IMR-90 (cell line): ENCODE measurements around the gene ATF1. TPM values are rescaled to one million over a fixed set of nuclear protein-coding genes. Genes with fewer than 3 reads are reported as not detected.

Experiments
- ATAC-seq: fragments of 200-7000 bp; cut with Tn5 transposase; 2 replicates; pipeline ENCODE4 v1.9.1; 2020; ENCODE audit warnings: low read depth, mild to moderate bottlenecking, moderate library complexity
- BruUV-seq: library from RNA; stranded (reverse); fragments of 400-500 nt; replicated peaks from 2 replicates; lab custom pipeline; 2021; lab: Mats Ljungman, UMichigan
- CTCF ChIA-PET: fragments of 300-600 bp; formaldehyde crosslinking; extraction: SDS; loops from one replicate; lab custom pipeline; 2021; ENCODE audit warnings: antibody characterized with exemption; lab: Yijun Ruan, JAX
- POLR2A ChIA-PET: fragments of 300-600 bp; sonication (Branson Sonifier 250); formaldehyde crosslinking; loops from one replicate; lab custom pipeline; 2022; ENCODE audit warnings: antibody characterized with exemption; ENCODE audit not compliant: unreplicated experiment; lab: Charles Lee
- DNase-seq: peaks from one replicate; pipeline ENCODE4 v3.0.0; 2013
- H2AFZ ChIP-seq: replicated peaks from 2 replicates; pipeline ENCODE3; 2013; ENCODE audit warnings: low read length, mild to moderate bottlenecking; ENCODE audit not compliant: poor library complexity
- H2AK5ac ChIP-seq: 2 replicates; pipeline ENCODE4 v1.6.1; 2013; ENCODE audit warnings: low read depth, low read length, inconsistent platforms
- H2AK9ac ChIP-seq: replicated peaks from 2 replicates; pipeline ENCODE3; 2013; ENCODE audit warnings: mild to moderate bottlenecking, low read depth, low read length, moderate library complexity; ENCODE audit not compliant: poor library complexity
- H2BK120ac ChIP-seq: 2 replicates; pipeline ENCODE4 v1.6.1; 2013; ENCODE audit warnings: low read depth, low read length, inconsistent platforms
- H2BK15ac ChIP-seq: 3 replicates; pipeline ENCODE4 v1.6.1; 2013; ENCODE audit warnings: low read depth, low read length, inconsistent platforms
- H2BK20ac ChIP-seq: 2 replicates; pipeline ENCODE4 v1.6.1; 2013; ENCODE audit warnings: low read depth, mild to moderate bottlenecking, inconsistent platforms, low read length, moderate library complexity
- H2BK5ac ChIP-seq: 2 replicates; pipeline ENCODE4 v1.6.1; 2013; ENCODE audit warnings: mild to moderate bottlenecking, low read depth, low read length, inconsistent platforms; ENCODE audit not compliant: poor library complexity, severe bottlenecking
- H3K14ac ChIP-seq: replicated peaks from 2 replicates; pipeline ENCODE4 v1.6.1; 2013; ENCODE audit warnings: low read depth, low read length, inconsistent platforms
- H3K18ac ChIP-seq: 2 replicates; pipeline ENCODE4 v1.6.1; 2013; ENCODE audit warnings: low read depth, low read length, control low read depth
- H3K23ac ChIP-seq: 2 replicates; pipeline ENCODE4 v1.6.1; 2013; ENCODE audit warnings: low read depth, low read length, inconsistent platforms
- H3K27ac ChIP-seq: 2 replicates; pipeline ENCODE4 v1.5.1; 2013; ENCODE audit warnings: mild to moderate bottlenecking, control low read depth, low read length; ENCODE audit not compliant: insufficient read depth
- H3K27me3 ChIP-seq: 2 replicates; pipeline ENCODE4 v1.6.1; 2013; ENCODE audit warnings: low read length; ENCODE audit not compliant: control insufficient read depth, insufficient read depth
- H3K36me3 ChIP-seq: 2 replicates; pipeline ENCODE4 v1.6.1; 2013; ENCODE audit warnings: low read length, mixed read lengths; ENCODE audit not compliant: control insufficient read depth, insufficient read depth
- H3K4ac ChIP-seq: 2 replicates; pipeline ENCODE4 v1.6.1; 2013; ENCODE audit warnings: low read depth, low read length, inconsistent platforms
- H3K4me1 ChIP-seq: 2 replicates; pipeline ENCODE4 v1.6.1; 2013; ENCODE audit warnings: low read length, mixed read lengths; ENCODE audit not compliant: control insufficient read depth, insufficient read depth
- H3K4me2 ChIP-seq: 2 replicates; pipeline ENCODE4 v1.6.1; 2013; ENCODE audit warnings: low read depth, mild to moderate bottlenecking, control low read depth, low read length, moderate library complexity
- H3K4me3 ChIP-seq: 2 replicates; pipeline ENCODE4 v1.5.1; 2013; ENCODE audit warnings: low read depth, mild to moderate bottlenecking, control low read depth, low read length, moderate library complexity; ENCODE audit not compliant: insufficient read depth
- H3K56ac ChIP-seq: 2 replicates; pipeline ENCODE4 v1.6.1; 2013; ENCODE audit warnings: low read length, inconsistent platforms; ENCODE audit not compliant: insufficient read depth; ENCODE audit errors: extremely low read depth
- H3K79me1 ChIP-seq, 2 experiments: 2 replicates each; pipeline ENCODE4 v1.6.1; 2013; ENCODE audit warnings: low read length in 2 of 2, inconsistent platforms in 1 of 2, low read depth in 1 of 2
- H3K9ac ChIP-seq: 2 replicates; pipeline ENCODE4 v1.6.1; 2013; ENCODE audit warnings: low read depth, low read length, control low read depth
- H3K9me1 ChIP-seq: 2 replicates; pipeline ENCODE4 v1.6.1; 2013; ENCODE audit warnings: low read length, inconsistent platforms; ENCODE audit not compliant: insufficient read depth
- H3K9me3 ChIP-seq: 2 replicates; pipeline ENCODE4 v1.6.1; 2013; ENCODE audit warnings: low read length; ENCODE audit not compliant: control insufficient read depth, insufficient read depth
- H4K20me1 ChIP-seq: 2 replicates; pipeline ENCODE4 v1.6.1; 2013; ENCODE audit warnings: low read length, inconsistent platforms; ENCODE audit not compliant: insufficient read depth
- H4K5ac ChIP-seq: 2 replicates; pipeline ENCODE4 v1.6.1; 2013; ENCODE audit warnings: mild to moderate bottlenecking, low read depth, low read length, control low read depth
- H4K8ac ChIP-seq, 2 experiments: 2 replicates each; pipeline ENCODE4 v1.6.1; 2013; ENCODE audit warnings: low read depth in 2 of 2, low read length in 2 of 2, control low read depth in 1 of 2, inconsistent platforms in 1 of 2
- H4K91ac ChIP-seq: 2 replicates; pipeline ENCODE4 v1.6.1; 2013; ENCODE audit warnings: low read depth, low read length, inconsistent platforms; ENCODE audit not compliant: insufficient read depth
- CEBPB ChIP-seq: IDR thresholded peaks from 2 replicates; pipeline ENCODE4 v1.6.1; 2012; ENCODE audit warnings: low read depth, low read length, improper control_type of control experiment
- MXI1 ChIP-seq: IDR thresholded peaks from 2 replicates; pipeline ENCODE4 v1.6.1; 2012; ENCODE audit warnings: low read depth, mild to moderate bottlenecking, low read length, moderate library complexity, borderline replicate concordance
- POLR2A ChIP-seq: IDR thresholded peaks from 2 replicates; pipeline ENCODE4 v1.6.1; 2012; ENCODE audit warnings: mild to moderate bottlenecking, low read depth, low read length
- RCOR1 ChIP-seq: IDR thresholded peaks from 2 replicates; pipeline ENCODE4 v1.6.1; 2012; ENCODE audit warnings: mild to moderate bottlenecking, low read length, improper control_type of control experiment; ENCODE audit not compliant: insufficient replicate concordance
- RFX5 ChIP-seq: IDR thresholded peaks from 2 replicates; pipeline ENCODE4 v1.8.0; 2012; ENCODE audit warnings: low read depth, mild to moderate bottlenecking, low read length, moderate library complexity
- SMC3 ChIP-seq: fragments of 150-350 bp; IDR thresholded peaks from 2 replicates; pipeline ENCODE4 v1.6.1; 2016; ENCODE audit warnings: low read depth, mild to moderate bottlenecking, antibody characterized with exemption, low read length, moderate library complexity
- WGBS, 2 experiments: methylation state at CpG; one replicate each; pipeline versions ENCODE4 v1.1.5 to v1.1.7; 2013; ENCODE audit warnings: missing lambda C conversion rate in 2 of 2; ENCODE audit not compliant: insufficient read length in 1 of 2; ENCODE audit errors: extremely low coverage in 2 of 2; 5-methylcytosine and 5-hydroxymethylcytosine counted together
- dilution Hi-C: fragments of 300-500 bp; cut with HindIII; formaldehyde crosslinking; loops from one replicate; pipeline ENCODE4 v1.14.3; 2018; ENCODE audit warnings: low sequenced_read_pairs; ENCODE audit not compliant: unreplicated experiment
- in situ Hi-C: fragments of 300-500 bp; cut with MboI; formaldehyde crosslinking; loops from 3 replicates; pipeline ENCODE4 v1.14.3; 2019; ENCODE audit warnings: low sequenced_read_pairs, inconsistent platforms, mixed read lengths
- intact Hi-C: fragments of 100-400 bp; cut with micrococcal nuclease; formaldehyde crosslinking; loops from 2 replicates; pipeline ENCODE4 v1.10.0; 2022
- polyA plus RNA-seq, 3 experiments: library from polyadenylated mRNA; depleted of rRNA; stranded (reverse); fragments of >200 nt; gene quantifications; 2 replicates each; pipeline ENCODE4 v1.2.3, GENCODE V29; 2012; ENCODE audit warnings: low replicate concordance in 1 of 3
- total RNA-seq: library from RNA; depleted of rRNA; stranded (reverse); fragments of >200 nt; gene quantifications from 2 replicates; pipeline ENCODE4 v1.2.3, GENCODE V29; 2012

Gene ATF1
- total and polyA plus RNA-seq, 2 of the 4 experiments (the other 2 are of a cell fraction) = 20.6 to 24.0 TPM

GRCh38 chr12:50728417-50728816 lies 35.5 kb upstream of the ATF1 start:
- Histone ChIP-seq H2BK20ac (no peak overlapping the region), H3K4me1 (peaks cover 8% of the 10 kb centered on the region), H2BK15ac (no peak overlapping the region), H3K36me3 (peaks cover 34% of the 10 kb centered on the region), H3K9me3 (no peaks in the 10 kb centered on the region), H3K4me3 (no peak overlapping the region), H4K20me1 (no peaks in the 10 kb centered on the region), H4K8ac (no peak overlapping the region), H3K9ac (no peak overlapping the region), H3K23ac (no peak overlapping the region), H2AK5ac (no peak overlapping the region), H3K4ac (no peak overlapping the region), H2AFZ (no peak overlapping the region), H4K5ac (no peak overlapping the region), H2BK5ac (no peak overlapping the region), H3K27me3 (no peaks in the 10 kb centered on the region), H3K4me2 (no peak overlapping the region), H3K18ac (no peak overlapping the region), H4K91ac (no peak overlapping the region), H2BK120ac (no peak overlapping the region), H3K14ac (no peak overlapping the region), H3K9me1 (peaks cover 2% of the 10 kb centered on the region; the same call in 1 of the 2 replicates), H3K27ac (no peak overlapping the region), H3K56ac (no peak overlapping the region), H3K79me1 (no peaks in the 10 kb centered on the region), H2AK9ac (no peak overlapping the region)
- in situ Hi-C loops (no loop called here), dilution Hi-C loops (no loop called here), intact Hi-C loops (no loop called here)
- ChIA-PET CTCF (no interaction called here), POLR2A (no interaction called here)
- no peak for TF ChIP-seq CEBPB
- TF ChIP-seq SMC3 = no peak
- TF ChIP-seq MXI1 = no peak
- no peak for TF ChIP-seq POLR2A
- TF ChIP-seq RFX5 = no peak
- TF ChIP-seq RCOR1 = no peak
- no CpG with 5 or more reads among the region's 7 CpGs for WGBS, 2 experiments
- no TSS peak for BruUV-seq
- DNase-seq = no peak
- no peak for ATAC-seq
